T-helper 22 cell (primary cell): ENCODE data around the gene SESN1.
A peak's percentile ranks its signal among the peaks of the same experiment; 100 is the strongest.
"Not testable (repeated sequence)": the region's sequence is repeated elsewhere in the genome, so short reads cannot be mapped to it uniquely, and the experiment has no call there.

Experiments
- DNase-seq: peaks from one replicate; pipeline ENCODE4 v3.0.0-alpha.2; 2020; ENCODE audit warnings: low read depth

SESN1 gene

GRCh38 chr6:109094416-109095035 lies at the start of gene SESN1:
Gene SESN1 (minus strand): TSS chr6:109094846. CDS start chr6:109094073, 773 bp downstream.
- DNase-seq, result peak; percentile 76

- DNase-seq, result no peak
These were observed 48.5 kb upstream of the SESN1 start for GRCh38 chr6:109143191-109143590.

- not testable (repeated sequence) for DNase-seq
These were observed 47.4 kb upstream of the SESN1 start for GRCh38 chr6:109142067-109142466.

GRCh38 chr6:109139109-109139508 lies 44.5 kb upstream of the SESN1 start:
- DNase-seq, result no peak

- DNase-seq, result not testable (repeated sequence)
These were observed 41.9 kb upstream of the SESN1 start for GRCh38 chr6:109136530-109136929.

GRCh38 chr6:109136039-109136438 lies 41.4 kb upstream of the SESN1 start:
- DNase-seq, result not testable (repeated sequence)

- DNase-seq, result not testable (repeated sequence)
These were observed 41.0 kb upstream of the SESN1 start for GRCh38 chr6:109135600-109135999.

- no peak for DNase-seq
These were observed 35.4 kb upstream of the SESN1 start for GRCh38 chr6:109130065-109130464.

- no peak for DNase-seq
These were observed 30.9 kb upstream of the SESN1 start for GRCh38 chr6:109125504-109125903.

GRCh38 chr6:109124219-109124618 lies 29.6 kb upstream of the SESN1 start:
- DNase-seq, result no peak

GRCh38 chr6:109121411-109121810 lies 26.8 kb upstream of the SESN1 start:
- DNase-seq, result no peak

GRCh38 chr6:109118871-109119354 lies 24.3 kb upstream of the SESN1 start:
- no peak for DNase-seq

- DNase-seq, result no peak
These were observed 23.7 kb upstream of the SESN1 start for GRCh38 chr6:109118337-109118736.

GRCh38 chr6:109117346-109118035 lies 22.8 kb upstream of the SESN1 start:
- no peak for DNase-seq

- DNase-seq, result not testable (repeated sequence)
These were observed 18.0 kb upstream of the SESN1 start for GRCh38 chr6:109112663-109113062.

GRCh38 chr6:109109663-109110062 lies 15.0 kb upstream of the SESN1 start:
- DNase-seq, result not testable (repeated sequence)

GRCh38 chr6:109105681-109106080 lies 11.0 kb upstream of the SESN1 start:
- no peak for DNase-seq

- DNase-seq, result no peak
These were observed 9.9 kb upstream of the SESN1 start for GRCh38 chr6:109104512-109104911.

GRCh38 chr6:109103942-109104341 lies 9.3 kb upstream of the SESN1 start:
- no peak for DNase-seq

- no peak for DNase-seq
These were observed 8.1 kb upstream of the SESN1 start for GRCh38 chr6:109102762-109103161.

GRCh38 chr6:109097661-109098060 lies 3.0 kb upstream of the SESN1 start:
- no peak for DNase-seq

- no peak for DNase-seq
These were observed 1.6 kb upstream of the SESN1 start for GRCh38 chr6:109096208-109096607.

- no peak for DNase-seq
These were observed 1.1 kb upstream of the SESN1 start for GRCh38 chr6:109095835-109096084.
